ENCODE results near the gene SKIL.
"Not testable (repeated sequence)": the region's sequence is repeated elsewhere in the genome, so short reads cannot be mapped to it uniquely, and the experiment has no call there.

SKIL gene

DNA sequence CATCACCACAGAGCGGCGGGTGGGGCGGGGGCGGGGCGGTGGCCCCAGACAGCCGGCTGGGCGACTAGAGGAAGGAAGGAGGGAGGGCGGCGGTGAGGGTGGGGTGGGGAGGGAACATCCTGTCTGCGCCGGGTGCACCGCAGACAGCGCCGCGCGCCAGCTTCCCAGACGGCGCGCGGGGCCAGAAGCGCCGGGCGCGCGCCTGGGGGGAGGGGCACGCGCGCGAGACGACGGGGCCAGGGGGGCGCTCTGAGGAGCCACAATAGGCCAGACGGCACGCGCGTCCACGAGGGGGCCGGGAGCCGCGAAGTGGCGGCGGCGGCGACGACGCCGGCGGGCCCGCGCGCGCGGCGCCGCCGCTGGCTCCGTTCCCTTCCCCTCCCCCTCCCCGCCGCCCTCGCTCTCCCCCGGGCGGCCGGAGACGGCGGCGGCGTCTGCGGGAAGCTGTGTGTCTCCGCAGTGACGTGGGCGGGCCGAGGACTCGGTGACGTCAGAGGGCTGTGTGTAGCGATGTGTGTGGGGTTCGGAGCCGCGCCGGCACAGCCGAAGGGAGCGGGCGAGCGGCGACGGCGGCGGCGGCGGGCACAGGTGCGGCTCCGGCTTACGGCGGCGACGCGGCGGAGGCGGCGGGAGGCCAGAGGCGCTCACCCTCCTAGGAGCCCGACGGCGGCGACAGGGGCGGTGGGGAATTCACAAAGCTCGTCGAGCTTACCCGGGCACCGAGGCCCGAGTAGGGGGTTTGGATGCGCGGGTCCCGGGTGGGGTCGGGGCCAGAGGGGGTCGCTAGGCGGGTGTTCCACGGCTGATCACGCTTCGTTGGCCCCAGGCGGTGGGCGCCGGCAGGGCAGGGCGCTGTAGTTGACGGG is at the start of gene SKIL:
Gene SKIL (plus strand): TSS at position 540 of the 866 bp plus-strand sequence. CDS start 2,617 bp downstream, outside the sequence.
- peak; percentile 99 for DNase-seq

GRCh38 chr3:170309046-170309445 is 48.5 kb upstream of the SKIL start:
- no peak for DNase-seq

GRCh38 chr3:170317954-170318353 is 39.6 kb upstream of the SKIL start:
- no peak for DNase-seq

- no peak for DNase-seq
Observed at GRCh38 chr3:170320461-170321121, 36.9 kb upstream of the SKIL start.

- DNase-seq, result no peak
Observed at GRCh38 chr3:170321321-170322034, 36.0 kb upstream of the SKIL start.

- DNase-seq, result no peak
Observed at GRCh38 chr3:170322566-170323269, 34.8 kb upstream of the SKIL start.

DNA sequence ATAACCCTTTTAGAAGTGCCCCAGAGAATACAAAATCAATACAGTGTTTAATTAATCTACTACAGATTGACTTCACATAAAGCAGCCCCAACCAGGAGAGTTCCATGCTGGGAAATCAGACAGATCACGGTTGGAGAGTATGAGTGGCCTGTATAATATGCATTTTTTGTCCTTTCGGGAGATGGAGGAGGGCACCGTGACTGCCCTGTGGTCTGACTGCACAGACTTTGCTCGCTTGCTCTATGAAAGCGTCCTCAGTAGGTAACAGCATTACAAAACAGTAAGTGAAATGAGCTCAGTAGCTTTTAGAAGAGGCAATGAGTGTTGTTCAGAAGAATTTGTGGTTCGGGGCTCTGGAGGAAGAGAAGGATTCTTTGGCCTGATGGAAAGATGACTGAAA is 34.2 kb upstream of the SKIL start:
- DNase-seq, result no peak

DNA sequence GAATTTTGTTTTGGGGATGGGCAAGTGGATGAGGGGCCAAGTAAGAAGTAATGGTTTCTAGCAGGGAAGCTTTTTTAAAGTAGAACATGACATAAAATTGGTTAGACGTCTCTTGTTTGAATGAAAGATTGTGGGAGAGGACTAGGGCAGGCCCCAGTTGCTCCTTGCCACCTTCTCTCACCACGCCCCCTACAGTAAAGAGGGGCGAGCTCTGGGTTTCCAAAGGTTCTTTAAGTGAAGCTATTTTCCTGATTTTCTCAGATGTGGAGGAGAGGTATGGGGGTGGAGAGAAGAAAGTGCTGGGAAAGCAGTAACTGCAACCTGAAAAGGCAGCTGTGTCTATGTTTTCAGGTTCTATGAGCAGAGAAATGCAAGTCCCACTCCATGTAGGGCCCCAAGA is 32.6 kb upstream of the SKIL start:
- no peak for DNase-seq

- DNase-seq, result no peak
Observed at GRCh38 chr3:170327040-170327808, 30.3 kb upstream of the SKIL start.

- not testable (repeated sequence) for DNase-seq
Observed at GRCh38 chr3:170327868-170328548, 29.5 kb upstream of the SKIL start.

DNA sequence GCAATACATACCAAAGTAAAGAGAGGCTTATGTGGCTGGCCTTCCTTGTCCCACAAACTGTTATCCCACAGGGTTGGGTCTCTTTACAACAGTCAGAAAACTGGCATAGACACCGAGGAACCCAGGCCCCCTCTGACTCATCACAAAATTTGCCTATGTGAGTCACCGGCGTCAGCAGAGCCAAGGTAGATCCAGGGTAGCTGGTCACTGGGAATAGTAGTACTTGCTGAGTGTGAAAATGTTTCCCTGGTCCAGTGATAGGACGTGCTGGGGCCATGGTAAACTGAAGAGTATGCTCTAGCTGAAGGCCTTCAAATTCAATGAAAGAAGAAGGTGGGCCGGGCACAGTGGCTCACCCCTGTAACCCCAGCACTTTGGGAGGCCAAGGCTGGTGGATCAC is 27.1 kb upstream of the SKIL start:
- DNase-seq, result no peak

- DNase-seq, result no peak
Observed at GRCh38 chr3:170331143-170331542, 26.4 kb upstream of the SKIL start.

DNA sequence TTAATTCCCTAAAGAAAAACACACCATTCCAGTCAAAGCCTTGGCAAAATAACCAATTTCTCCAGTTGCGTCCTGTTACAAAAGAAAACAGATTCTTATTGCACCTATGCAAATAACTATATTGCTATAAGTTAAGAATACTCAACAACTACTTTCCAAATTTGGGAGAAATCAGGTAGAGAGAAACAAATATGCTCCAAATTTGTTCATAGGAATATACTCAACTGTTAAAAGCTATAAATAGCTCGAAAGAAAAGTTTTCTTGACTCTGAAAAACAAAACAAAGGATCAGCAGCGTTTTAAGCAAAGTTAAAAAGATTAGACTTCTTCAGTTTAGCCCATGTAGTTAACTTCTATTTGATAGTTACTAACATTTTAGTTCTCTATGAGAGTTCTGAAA is 20.1 kb upstream of the SKIL start:
- no peak for DNase-seq

GRCh38 chr3:170338690-170339340 is 18.7 kb upstream of the SKIL start:
- no peak for DNase-seq

DNA sequence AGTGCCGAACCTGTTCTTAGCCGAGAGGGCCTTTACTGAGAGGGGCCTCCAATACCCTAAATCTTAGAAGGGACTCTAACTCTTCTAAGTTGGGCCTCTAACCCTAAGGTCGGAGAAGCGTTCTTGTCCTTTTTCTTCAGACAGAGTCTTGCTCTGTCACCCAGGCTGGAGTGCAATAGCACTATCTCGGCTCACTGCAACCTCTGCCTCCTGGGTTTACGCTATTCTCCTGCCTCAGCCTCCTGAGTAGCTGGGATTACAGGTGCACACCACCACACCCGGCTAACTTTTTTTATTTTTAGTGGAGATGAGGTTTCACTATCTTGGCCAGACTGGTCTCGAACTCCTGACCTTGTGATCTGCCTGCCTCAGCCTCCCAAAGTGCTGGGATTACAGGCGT is 15.2 kb upstream of the SKIL start:
- not testable (repeated sequence) for DNase-seq

- not testable (repeated sequence) for DNase-seq
Observed at GRCh38 chr3:170343859-170344258, 13.7 kb upstream of the SKIL start.

- DNase-seq, result no peak
Observed at GRCh38 chr3:170344971-170345370, 12.5 kb upstream of the SKIL start.

DNA sequence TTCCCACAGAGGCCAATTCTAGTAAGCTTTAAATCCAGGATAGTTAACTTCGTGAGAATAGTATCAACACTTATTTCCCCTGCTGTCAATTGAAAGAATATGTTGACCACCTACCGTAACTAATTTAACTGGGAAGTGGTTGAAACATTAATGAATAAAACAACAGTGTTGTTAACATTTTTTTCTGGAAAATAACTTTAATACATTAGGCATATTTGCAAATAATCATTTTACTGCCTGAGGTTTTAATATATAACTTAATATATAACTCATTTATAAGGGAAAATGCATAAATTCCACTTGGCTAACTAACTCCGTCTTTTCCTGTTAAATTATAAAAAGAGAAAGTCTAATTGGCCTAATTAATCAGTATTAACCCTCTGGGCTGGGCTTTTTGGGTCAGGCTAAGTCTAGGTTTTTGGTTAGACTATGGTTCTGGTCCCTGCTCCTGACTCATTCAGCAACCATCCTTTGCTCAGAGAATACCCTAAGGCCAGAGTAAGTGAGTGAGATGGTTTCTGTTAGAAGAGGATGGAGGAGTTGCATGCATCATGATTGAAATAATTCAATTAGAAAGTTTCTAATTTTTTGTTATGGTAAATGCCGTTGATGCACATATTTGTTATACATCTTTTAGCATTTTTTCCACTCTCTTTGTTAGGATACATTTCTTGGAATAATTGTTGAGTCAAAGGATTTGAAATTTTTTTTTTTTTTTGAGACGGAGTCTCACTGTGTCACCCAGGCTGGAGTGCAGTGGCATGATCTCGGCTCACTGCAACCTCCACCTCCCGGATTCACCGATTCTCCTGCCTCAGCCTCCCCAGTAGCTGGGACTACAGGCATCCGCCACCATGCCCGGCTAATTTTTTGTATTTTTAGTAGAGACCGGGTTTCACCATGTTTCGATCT is 10.8 kb upstream of the SKIL start:
- DNase-seq, result no peak

DNA sequence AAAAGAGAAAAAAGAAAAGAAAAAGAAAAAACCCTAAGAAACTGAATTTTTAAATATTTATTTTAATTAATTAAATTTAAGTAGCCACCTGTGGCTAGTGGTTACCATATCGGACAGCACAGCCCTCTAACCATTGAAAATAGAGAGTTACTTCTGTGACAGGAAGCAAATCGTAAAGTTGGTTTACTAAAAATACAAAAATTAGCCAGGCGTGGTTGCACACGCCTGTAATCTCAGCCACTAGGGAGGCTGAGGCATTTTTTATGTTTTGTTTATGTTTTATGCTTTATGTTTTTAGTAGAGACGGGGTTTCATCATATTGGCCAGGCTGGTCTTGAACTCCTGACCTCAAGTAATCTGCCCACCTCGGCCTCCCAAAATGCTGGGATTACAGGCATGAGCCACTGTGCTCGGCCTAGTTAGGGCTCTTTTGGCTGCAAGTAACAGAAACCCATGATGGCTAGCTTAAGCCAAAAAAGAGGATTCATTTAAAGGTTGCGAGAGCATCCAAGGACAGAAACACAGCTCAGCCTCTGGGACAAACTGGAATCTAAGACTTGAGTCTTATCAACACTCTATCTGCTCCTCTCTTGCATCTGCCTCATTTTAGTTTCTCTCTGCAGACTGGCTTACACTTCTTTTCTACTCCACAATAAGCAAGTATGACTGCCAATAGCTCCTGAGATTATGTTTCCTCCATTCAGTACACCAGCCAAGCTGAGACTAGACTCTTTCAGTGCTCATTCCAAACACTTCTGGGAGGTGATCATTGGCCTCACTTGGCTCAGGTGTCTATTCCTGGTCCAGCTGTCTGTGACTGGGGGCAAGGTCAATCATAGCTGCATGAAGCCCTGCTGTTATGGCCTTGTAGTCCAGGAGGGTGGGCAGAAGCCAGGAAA is 6.8 kb upstream of the SKIL start:
- DNase-seq, result no peak
